GM12864 (cell line): ENCODE results near the gene ABCB1.
"Not testable (repeated sequence)": the region's sequence is repeated elsewhere in the genome, so short reads cannot be mapped to it uniquely, and the experiment has no call there.

ENCODE experiments used
- DNase-seq: peaks from one replicate; pipeline ENCODE4 v3.0.0-alpha.2; 2011; ENCODE audit warnings: low read depth
- H3K4me3 ChIP-seq: 2 replicates; pipeline ENCODE4 v1.5.1; 2011; ENCODE audit warnings: mild to moderate bottlenecking, low read depth, low read length, control low read depth
- TF ChIP-seq, protein P1 (sequence below): IDR thresholded peaks from 2 replicates; pipeline ENCODE4 v1.5.1; 2011; ENCODE audit warnings: low read depth, mild to moderate bottlenecking, moderate library complexity, low read length, control low read depth, inconsistent platforms; ENCODE audit errors: missing control alignments

The ABCB1 gene

DNA sequence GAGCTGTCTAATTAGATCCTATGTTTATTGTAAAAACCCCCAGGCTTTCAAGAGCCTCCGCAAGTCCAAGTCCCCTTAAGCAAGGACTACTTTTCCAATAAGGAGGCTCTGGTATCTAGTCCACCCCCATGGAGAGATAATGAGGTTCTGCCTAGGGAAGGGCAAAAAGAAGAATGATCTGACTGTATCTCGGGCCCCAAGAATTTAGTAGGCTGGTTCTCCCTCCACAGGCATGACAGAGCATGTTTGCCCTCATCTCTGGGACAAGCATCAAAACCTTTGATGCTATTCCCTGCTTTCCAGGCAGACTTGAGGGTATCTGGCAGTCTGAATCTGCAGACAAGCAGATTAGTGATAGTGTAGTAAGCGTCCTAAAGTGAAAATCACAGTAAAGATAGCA lies 19.0 kb downstream of the ABCB1 start:
- TF ChIP-seq, protein P1, sequence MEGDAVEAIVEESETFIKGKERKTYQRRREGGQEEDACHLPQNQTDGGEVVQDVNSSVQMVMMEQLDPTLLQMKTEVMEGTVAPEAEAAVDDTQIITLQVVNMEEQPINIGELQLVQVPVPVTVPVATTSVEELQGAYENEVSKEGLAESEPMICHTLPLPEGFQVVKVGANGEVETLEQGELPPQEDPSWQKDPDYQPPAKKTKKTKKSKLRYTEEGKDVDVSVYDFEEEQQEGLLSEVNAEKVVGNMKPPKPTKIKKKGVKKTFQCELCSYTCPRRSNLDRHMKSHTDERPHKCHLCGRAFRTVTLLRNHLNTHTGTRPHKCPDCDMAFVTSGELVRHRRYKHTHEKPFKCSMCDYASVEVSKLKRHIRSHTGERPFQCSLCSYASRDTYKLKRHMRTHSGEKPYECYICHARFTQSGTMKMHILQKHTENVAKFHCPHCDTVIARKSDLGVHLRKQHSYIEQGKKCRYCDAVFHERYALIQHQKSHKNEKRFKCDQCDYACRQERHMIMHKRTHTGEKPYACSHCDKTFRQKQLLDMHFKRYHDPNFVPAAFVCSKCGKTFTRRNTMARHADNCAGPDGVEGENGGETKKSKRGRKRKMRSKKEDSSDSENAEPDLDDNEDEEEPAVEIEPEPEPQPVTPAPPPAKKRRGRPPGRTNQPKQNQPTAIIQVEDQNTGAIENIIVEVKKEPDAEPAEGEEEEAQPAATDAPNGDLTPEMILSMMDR = no peak
- DNase-seq = no peak
- H3K4me3 ChIP-seq = no peak overlapping the region

DNA sequence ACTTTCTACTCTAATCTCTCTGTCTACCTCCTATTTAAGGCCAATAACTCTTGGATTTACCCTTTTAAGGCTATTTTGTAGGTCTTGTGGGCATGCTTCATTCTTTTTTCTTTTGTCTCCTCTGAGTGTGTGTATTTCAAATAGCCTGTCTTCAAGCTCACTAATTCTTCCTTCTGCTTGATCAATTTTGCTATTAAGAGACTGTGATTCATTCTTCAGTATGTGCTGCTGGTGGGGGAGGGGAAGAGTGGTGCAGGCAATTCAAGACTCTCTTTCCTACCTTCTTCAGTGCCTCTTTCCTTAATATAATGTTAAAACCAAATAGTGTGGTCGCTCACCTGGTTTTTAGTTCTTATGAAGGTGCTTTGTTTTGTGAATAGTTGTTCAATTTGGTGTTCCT lies 20.0 kb downstream of the ABCB1 start:
- TF ChIP-seq, protein P1 = no peak
- DNase-seq = no peak
- H3K4me3 ChIP-seq = no peak overlapping the region

DNA sequence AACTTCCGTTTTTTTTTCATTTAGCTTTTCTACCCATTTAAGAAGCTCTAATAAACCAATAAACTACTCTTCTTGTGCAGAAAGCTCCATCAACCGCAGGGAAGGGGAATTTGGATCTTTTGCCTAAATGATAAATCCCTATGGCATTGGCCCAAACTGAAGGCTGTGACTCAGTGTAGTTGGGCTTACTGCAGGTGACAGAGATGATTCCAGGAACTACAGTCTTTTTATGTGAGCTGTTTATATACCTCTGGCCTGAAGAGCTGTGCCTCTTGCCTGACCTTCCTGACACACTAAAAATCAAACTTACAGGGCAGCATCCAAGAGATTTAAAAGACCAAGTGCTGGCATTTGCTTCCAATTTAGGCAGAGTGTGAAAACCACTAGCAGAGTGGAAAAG lies 25.2 kb downstream of the ABCB1 start:
- TF ChIP-seq, protein P1 = no peak
- H3K4me3 ChIP-seq = no peak overlapping the region
- no peak for DNase-seq

DNA sequence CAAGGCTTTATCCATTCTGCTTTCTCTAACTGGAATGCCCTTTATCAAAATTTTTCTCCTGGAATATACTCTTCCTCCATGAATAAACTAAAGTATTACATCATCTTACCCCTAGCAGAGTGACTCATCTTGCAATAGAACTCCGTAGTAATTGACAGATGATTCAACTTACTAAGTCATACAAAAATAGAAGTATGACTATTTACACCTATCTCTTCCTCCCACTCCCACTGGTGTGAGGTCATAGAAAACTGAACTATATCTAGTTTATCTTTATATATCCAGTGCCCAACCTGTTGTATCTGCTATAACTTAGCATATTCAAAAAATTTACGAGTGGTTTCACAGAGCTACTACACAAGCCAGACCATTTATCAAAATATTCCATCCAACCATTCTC lies 26.1 kb downstream of the ABCB1 start:
- TF ChIP-seq, protein P1 = no peak
- DNase-seq = no peak
- no peak overlapping the region for H3K4me3 ChIP-seq

DNA sequence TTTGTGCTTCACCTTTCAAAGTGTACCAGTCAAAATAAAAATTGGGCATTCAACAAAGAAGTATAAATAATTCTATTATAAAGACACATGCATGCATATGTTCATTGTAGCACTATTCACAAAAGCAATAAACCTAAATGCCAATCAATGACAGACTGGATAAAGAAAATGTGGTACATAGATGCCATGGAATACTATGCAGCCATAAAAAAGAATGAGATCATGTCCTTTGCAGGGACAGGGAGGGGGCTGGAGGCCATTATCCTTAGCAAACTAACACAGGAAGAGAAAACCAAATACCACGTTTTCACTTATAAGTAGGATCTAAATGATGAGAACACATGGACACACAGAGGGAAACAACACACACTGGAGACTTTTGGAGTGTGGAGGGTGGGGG lies 28.2 kb downstream of the ABCB1 start:
- not testable (repeated sequence) for H3K4me3 ChIP-seq, DNase-seq

DNA sequence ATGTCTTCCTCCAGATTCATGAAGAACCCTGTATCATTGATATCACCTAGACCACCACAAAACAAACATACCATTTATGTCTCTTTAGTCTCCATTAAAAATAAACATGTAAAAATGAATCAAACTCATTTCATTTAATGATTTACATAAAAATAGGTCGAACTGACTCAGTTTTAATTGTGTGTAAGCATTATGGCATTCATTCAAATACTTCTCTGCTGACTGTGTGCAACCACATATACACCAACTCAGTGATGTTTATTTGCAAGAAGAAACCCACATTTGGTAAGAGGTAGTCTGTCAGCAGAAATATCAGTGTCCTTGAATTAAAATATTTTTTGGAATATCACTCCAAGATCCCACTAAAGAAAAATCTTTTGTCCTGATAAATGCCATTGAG lies 30.5 kb downstream of the ABCB1 start:
- TF ChIP-seq, protein P1 = no peak
- DNase-seq = no peak
- no peak overlapping the region for H3K4me3 ChIP-seq

DNA sequence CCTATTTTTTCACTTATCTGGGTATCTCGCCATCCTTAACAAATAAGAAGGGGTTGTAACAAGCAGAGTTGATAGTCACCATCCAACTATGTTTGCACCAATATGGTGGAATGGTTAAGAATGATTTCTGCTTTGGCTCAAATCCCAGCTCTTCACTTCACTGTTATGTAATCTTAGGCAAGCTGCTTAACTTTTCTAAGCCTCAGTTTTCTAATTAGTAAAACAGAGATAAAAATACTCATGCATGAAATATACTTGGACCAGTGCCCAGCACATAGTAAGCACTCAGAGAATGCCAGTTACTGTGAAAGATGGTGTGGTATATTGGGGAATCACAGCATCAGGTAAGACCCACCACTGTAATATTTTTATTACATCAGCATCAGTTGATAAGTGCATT lies 33.6 kb downstream of the ABCB1 start:
- TF ChIP-seq, protein P1 = no peak
- H3K4me3 ChIP-seq = no peak overlapping the region
- DNase-seq = no peak
